GM19193 (cell line): Measurements from ENCODE around the gene HNRNPA3.

Source experiments
- POLR2A ChIP-seq: IDR thresholded peaks from 4 replicates; pipeline ENCODE4 v1.6.1; 2011; ENCODE audit not compliant: insufficient read depth, insufficient read length; ENCODE audit errors: extremely low read depth

The HNRNPA3 gene

GRCh38 chr2:177184606-177185005, 28.0 kb upstream of the HNRNPA3 start:
- TF ChIP-seq POLR2A, result no peak

DNA sequence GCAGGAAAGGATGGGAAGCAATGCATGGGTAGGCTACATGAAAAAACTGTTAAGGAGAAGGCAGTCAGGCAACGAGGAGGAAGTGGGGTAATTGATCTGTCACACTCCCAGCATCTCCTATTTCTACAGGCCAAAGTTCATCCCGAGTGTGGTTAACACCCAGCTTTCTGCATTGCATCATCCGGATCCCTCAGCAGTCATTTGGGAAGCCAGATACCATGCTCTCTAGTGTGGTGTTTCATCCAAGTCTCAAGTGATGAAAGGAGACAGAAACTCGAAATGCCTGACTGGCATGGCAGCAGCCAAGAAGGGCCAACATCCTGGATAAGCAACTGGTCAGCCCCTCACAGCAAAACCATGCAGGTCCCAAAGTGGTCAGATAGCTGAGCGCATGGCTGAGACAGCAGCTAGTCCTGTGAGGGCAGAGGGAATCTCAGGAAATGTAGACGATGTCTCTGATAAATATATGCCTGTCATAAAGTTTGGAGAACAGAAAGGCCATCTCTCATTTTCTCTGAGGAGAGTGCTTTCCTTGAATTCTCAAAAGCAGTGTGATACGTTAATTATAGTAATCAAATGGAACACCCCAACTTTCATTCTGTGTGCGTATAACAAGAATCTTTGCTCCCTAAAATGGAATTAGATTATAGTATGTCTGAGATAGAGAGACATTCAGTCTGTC, 24.8 kb upstream of the HNRNPA3 start:
- no peak for TF ChIP-seq POLR2A

GRCh38 chr2:177188482-177189469, 23.8 kb upstream of the HNRNPA3 start:
- TF ChIP-seq POLR2A, result no peak

- no peak for TF ChIP-seq POLR2A
Observed at GRCh38 chr2:177190941-177191340, 21.7 kb upstream of the HNRNPA3 start.

DNA sequence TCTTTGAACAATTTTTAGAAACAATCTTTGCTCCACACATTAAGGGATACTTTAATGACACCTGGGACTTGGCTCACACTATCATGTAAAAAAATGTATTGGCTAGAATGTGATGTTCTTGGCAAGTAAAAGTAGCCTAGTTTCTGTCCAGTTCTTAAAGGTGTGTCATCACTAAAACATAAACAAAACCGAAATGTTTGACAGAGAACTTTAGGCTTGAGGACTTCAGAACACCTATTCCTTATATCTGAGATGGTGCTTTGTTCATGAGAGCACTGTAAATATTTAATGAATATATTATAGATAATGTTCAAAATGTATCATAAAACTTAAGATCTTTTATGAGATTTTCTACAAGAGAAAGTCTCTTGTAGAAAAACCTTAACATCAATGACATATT, 19.8 kb upstream of the HNRNPA3 start:
- TF ChIP-seq POLR2A, result no peak

GRCh38 chr2:177193240-177193639, 19.4 kb upstream of the HNRNPA3 start:
- no peak for TF ChIP-seq POLR2A

DNA sequence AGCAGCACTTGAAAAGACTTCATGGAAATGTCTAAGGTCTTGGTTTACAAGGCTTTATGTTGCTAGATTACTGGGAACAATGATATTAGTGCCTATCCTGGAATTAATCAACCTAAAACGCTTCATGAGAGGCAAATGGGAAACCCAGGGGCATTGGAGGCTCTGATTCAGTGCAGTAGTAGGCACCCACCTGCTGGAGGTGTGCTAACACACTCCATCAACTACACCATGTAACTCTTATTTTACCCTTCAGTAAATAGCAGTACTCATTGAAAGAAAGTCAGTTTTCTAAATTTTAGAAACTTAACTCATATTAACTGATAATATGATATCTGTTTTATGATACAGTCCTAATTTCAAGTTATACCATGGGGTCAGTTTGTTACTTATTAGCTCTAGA, 17.4 kb upstream of the HNRNPA3 start:
- TF ChIP-seq POLR2A, result no peak

GRCh38 chr2:177201919-177202346, 10.7 kb upstream of the HNRNPA3 start:
- TF ChIP-seq POLR2A, result no peak

DNA sequence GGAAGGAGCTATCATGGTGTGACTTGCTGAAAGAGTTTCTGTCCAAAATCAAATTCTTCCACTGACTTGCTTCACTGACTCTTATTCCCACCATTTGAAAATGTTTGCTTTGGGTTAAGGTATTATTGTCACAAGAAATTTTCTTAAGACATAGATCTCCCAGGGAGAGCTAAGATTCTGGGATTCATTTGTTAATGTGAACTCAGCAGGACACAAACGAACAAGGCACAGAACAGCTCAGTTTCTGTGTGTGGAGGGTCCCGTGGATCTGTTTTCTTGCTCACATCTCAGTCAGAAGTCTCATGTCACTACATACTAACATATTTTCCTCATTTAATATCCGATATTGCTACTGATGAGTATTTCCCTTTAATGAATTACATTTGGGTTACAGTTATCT, 8.2 kb upstream of the HNRNPA3 start:
- TF ChIP-seq POLR2A, result no peak

DNA sequence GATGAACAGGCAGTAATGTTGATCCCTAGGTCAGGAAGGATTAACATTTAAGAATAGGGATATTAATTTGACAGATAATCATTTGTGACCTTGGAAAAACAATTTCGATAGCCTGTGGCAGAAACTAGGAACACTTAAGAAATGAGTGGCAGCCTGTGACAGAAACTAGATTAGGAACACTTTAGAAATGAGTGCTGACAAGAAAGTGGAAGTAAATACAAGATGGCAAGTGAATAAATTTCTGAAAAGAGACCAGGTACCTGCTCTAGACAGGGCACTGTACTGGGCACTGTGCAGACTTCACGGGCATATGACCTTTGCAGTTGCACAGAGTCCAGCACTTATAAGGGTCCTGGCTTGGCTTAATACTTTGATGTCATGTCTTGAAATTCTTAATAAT, 5.5 kb upstream of the HNRNPA3 start:
- no peak for TF ChIP-seq POLR2A

DNA sequence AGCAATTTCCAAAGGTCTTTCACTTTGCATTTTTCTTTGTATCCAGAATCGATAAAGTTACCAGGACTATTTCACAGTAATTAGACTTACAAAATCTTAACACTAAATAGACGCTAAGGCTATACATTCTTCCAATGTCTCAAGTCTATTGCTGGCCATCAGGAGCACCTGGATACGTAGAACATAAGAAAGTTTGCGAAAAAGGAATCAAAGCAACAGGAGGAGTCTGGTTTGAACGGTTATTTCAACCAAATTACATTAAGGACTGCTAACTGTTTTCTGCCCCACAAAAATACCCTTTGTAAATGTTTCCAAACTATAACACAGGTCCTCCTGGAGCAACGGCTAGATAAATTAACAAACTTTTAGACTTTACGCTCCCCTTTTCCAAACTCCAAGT, 1.4 kb upstream of the HNRNPA3 start:
- no peak for TF ChIP-seq POLR2A

DNA sequence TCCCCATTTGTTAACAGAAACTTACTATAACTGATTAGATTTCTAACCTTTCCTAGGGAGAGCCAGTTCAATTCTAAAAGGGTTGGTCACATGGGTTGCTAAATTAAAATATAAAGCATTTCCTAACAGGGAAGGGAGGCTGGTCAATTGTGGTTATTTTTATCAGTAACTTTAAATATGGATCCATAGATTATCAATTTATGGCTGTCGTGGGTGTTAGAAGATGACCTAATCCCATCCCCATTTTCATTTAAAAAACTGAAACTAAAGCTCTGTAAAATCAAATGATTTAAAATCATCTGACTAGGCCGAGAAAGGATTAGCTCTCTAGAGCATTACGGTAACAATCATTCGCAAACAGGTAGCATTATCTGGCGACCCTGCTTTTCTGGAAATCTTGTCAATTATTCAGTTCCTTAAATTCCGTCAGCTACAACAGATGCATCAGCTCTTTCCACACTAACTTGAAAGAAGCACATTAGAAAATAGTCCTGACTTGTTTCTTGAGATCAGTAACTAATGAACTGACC, 953 bp upstream of the HNRNPA3 start:
- no peak for TF ChIP-seq POLR2A

DNA sequence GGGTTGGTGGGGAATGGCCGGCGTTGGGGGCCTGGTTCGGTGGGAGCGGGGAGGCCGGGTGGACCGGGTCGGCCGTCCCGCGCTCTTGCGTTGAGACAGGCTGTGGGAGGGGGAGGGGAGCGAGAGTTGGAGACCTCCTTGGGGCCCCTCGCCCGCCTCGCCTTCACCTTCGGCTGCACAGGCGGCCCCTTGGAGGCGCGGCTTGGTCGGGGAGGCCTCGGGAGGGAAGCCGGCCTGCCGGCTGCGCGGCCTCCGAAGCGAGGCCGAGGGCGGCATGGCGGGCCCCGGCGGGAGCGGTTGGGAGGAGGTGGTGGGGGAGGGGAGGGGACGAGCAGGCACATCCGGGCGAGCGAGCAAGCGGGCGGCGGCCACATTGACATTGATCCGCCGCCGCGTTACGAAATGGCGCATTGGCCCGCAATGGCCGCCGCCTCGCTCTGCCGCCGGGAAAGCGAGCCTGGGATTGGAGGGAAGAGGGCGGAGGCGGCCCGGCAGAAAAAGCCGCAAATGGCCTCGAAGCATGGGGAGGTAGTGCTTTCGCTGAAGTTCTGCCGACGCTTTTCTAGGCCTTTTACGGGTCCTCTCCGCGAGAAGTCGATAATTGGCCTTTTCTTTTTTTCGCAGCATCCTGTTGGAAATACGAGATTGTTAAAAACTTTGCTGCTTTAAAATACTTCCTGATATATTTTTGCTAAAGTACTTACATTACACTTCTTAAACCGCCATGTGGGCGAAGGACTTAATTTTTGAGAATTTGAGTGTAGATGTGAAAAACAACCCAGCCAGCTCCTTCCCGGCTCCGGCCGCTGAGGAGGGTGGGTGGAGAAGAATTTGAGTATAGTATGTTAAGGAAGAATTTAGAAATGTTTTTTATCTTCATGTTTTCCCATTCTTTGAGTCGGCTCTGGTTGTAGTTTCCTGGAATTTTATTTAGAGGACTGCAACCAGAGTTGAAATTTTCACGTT, 580 bp downstream of the HNRNPA3 start:
- peak; percentile 48 for TF ChIP-seq POLR2A

GRCh38 chr2:177217247-177217843, 4.8 kb downstream of the HNRNPA3 start:
- TF ChIP-seq POLR2A, result peak; percentile 17
